NB4 (cell line): ENCODE measurements around the gene TWIST2.

Experiments
- CTCF ChIP-seq: IDR thresholded peaks from one replicate; pipeline ENCODE4 v1.5.1; 2012; ENCODE audit warnings: low read depth, low read length
- MAX ChIP-seq: IDR thresholded peaks from 2 replicates; pipeline ENCODE4 v1.6.1; 2011; ENCODE audit warnings: low read depth, low read length
- MYC ChIP-seq: IDR thresholded peaks from 2 replicates; pipeline ENCODE4 v1.6.1; 2011; ENCODE audit warnings: low read depth, low read length
- POLR2A ChIP-seq: IDR thresholded peaks from 2 replicates; pipeline ENCODE4 v1.6.1; 2011; ENCODE audit warnings: mild to moderate bottlenecking; ENCODE audit not compliant: insufficient read length; ENCODE audit errors: extremely low read depth

DNA sequence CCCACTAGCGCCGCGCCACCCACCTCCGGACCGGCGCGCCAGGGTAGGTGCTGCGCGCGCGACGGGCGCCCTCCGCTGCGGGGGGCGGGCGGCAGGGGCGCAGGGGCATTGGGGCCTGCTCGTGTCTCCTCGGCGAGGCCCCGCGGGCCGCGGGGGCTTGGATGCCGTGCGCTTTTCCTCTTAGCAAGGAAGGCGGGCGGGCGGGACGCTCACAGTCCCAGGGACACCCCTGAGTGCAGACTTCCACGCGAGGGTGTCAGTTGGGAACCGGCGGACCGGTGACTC lies 748 bp downstream of the TWIST2 start:
- TF ChIP-seq MAX: no peak
- no peak for TF ChIP-seq MYC
- TF ChIP-seq POLR2A: no peak
- no peak for TF ChIP-seq CTCF
